Keratinocyte (primary cell): ENCODE results near the gene NCKAP5. TPM values are rescaled to one million over a fixed set of nuclear protein-coding genes. Genes with fewer than 3 reads are reported as not detected.

Experiments used
- DNase-seq: peaks from one replicate; pipeline ENCODE4 v3.0.0-alpha.2; 2011; ENCODE audit warnings: low read depth, missing footprints, low spot score
- FAIRE-seq: peaks from 2 replicates; lab custom pipeline; 2011; peaks lifted over from hg19 to GRCh38; lab: Jason Lieb, UNC
- H2AFZ ChIP-seq: 2 replicates; pipeline ENCODE4 v1.6.0; 2012; ENCODE audit warnings: low read length, control low read depth, inconsistent platforms; ENCODE audit not compliant: control insufficient read depth
- H3K27ac ChIP-seq: 2 replicates; pipeline ENCODE4 v1.5.1; 2011; ENCODE audit warnings: low read length; ENCODE audit not compliant: control insufficient read depth, insufficient read depth
- H3K27me3 ChIP-seq: 3 replicates; pipeline ENCODE4 v1.6.0; 2011; ENCODE audit warnings: low read length; ENCODE audit not compliant: control insufficient read depth, insufficient read depth; ENCODE audit errors: extremely low read depth
- H3K36me3 ChIP-seq, 2 experiments: 2 replicates in 1 of 2; 3 replicates in 1 of 2; pipeline ENCODE4 v1.5.1; 2011; ENCODE audit warnings: low read length in 2 of 2, mild to moderate bottlenecking in 1 of 2; ENCODE audit not compliant: control insufficient read depth in 2 of 2, insufficient read depth in 2 of 2; ENCODE audit errors: extremely low read depth in 1 of 2
- H3K4me1 ChIP-seq: 3 replicates; pipeline ENCODE4 v1.5.1; 2011; ENCODE audit warnings: low read length; ENCODE audit not compliant: control insufficient read depth, insufficient read depth; ENCODE audit errors: extremely low read depth
- H3K4me2 ChIP-seq: 3 replicates; pipeline ENCODE4 v1.6.0; 2011; ENCODE audit warnings: low read depth, low read length; ENCODE audit not compliant: control insufficient read depth, insufficient read depth; ENCODE audit errors: extremely low read depth
- H3K4me3 ChIP-seq, 3 experiments: fragments of 200-600 bp in 1 of 3; sonication (generic) in 1 of 3; 2 replicates in 2 of 3; 3 replicates in 1 of 3; pipeline ENCODE4 v1.5.1; 2011 to 2016; ENCODE audit warnings: low read length in 3 of 3, mild to moderate bottlenecking in 3 of 3, control low read depth in 2 of 3, inconsistent platforms in 1 of 3, low read depth in 1 of 3, mixed read lengths in 1 of 3, mixed run types in 1 of 3, moderate library complexity in 1 of 3; ENCODE audit not compliant: control insufficient read depth in 2 of 3, insufficient read depth in 2 of 3; ENCODE audit errors: extremely low read depth in 1 of 3
- H3K79me2 ChIP-seq: 2 replicates; pipeline ENCODE4 v1.6.0; 2012; ENCODE audit warnings: low read length; ENCODE audit not compliant: control insufficient read depth, insufficient read depth
- H3K9ac ChIP-seq: 3 replicates; pipeline ENCODE4 v1.6.0; 2011; ENCODE audit warnings: low read length; ENCODE audit not compliant: control insufficient read depth, insufficient read depth; ENCODE audit errors: extremely low read depth
- H3K9me1 ChIP-seq: 3 replicates; pipeline ENCODE4 v1.6.0; 2011; ENCODE audit warnings: low read length; ENCODE audit not compliant: control insufficient read depth, insufficient read depth; ENCODE audit errors: extremely low read depth
- H3K9me3 ChIP-seq: 2 replicates; pipeline ENCODE4 v1.5.1; 2012; ENCODE audit warnings: low read depth, low read length; ENCODE audit not compliant: control insufficient read depth
- H4K20me1 ChIP-seq: 3 replicates; pipeline ENCODE4 v1.6.0; 2011; ENCODE audit warnings: low read length; ENCODE audit not compliant: control insufficient read depth, insufficient read depth; ENCODE audit errors: extremely low read depth
- EZH2 ChIP-seq: IDR thresholded peaks from one replicate; pipeline ENCODE4 v1.6.1; 2012; ENCODE audit warnings: inconsistent platforms, mild to moderate bottlenecking, low read length, moderate library complexity
- dilution Hi-C: fragments of 300-500 bp; cut with MboI; formaldehyde crosslinking; loops from one replicate; pipeline ENCODE4 v1.7.0; 2020; ENCODE audit warnings: low sequenced_read_pairs; ENCODE audit not compliant: extremely low pct_ligation_motif_present
- polyA plus RNA-seq, 5 experiments: library from polyadenylated mRNA; depleted of rRNA in 3 of 5; stranded (reverse) in 3 of 5; stranded (forward) in 1 of 5; unstranded in 1 of 5; fragments of >200 nt; gene quantifications; 1 replicate in 1 of 5; 2 replicates in 3 of 5; 3 replicates in 1 of 5; pipeline versions ENCODE4 v1.2.1 to v1.2.3, GENCODE V29; 2011 to 2012; ENCODE audit warnings: missing spikeins in 2 of 5, low read depth in 1 of 5, low replicate concordance in 1 of 5
- TF ChIP-seq, protein P1 (sequence below), 3 experiments: IDR thresholded peaks in 1 of 3; conservative IDR thresholded peaks in 1 of 3; optimal IDR thresholded peaks in 1 of 3; 2 replicates in 2 of 3; 3 replicates in 1 of 3; pipeline versions ENCODE3 to v1.5.1; 2011; ENCODE audit warnings: low read length in 3 of 3, mild to moderate bottlenecking in 3 of 3, moderate library complexity in 2 of 3, control low read depth in 1 of 3, inconsistent platforms in 1 of 3; ENCODE audit not compliant: insufficient read depth in 2 of 3; ENCODE audit errors: extremely low read depth in 1 of 3

The NCKAP5 gene
- polyA plus RNA-seq, 1 donor (not counting 4 experiments of a cell fraction or from before 2014, with no cell fraction given) = 3.6 TPM

DNA sequence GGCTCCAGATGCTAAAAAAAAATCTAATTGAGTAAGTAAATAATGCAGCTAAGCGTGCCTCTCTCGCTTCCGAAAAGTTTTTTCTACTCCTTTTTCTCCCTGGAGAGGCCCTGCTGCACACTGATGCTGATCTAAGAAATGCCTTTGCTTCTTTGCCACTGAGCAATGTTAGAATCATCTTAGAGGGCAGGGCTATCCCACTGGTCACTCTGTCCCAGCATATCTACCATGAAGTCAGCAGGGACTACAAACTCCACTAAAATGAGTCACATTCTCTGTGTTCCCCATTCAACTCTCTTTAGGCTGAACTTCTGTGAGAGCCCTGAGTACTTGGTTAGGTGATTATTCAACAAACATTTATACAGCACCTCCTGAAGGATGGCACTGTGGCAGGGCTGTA, 770.7 kb downstream of the NCKAP5 start:
- dilution Hi-C loops = no loop called here
- Histone ChIP-seq H3K4me1 (no peaks in the 10 kb centered on the region), H3K9me3 (no peaks in the 10 kb centered on the region), H3K9me1 (no peaks in the 10 kb centered on the region), H2AFZ (no peak overlapping the region), H4K20me1 (no peaks in the 10 kb centered on the region), H3K27ac (no peak overlapping the region), H3K79me2 (no peaks in the 10 kb centered on the region), H3K4me2 (no peak overlapping the region), H3K4me3 (no peak overlapping the region), H3K36me3 (no peaks in the 10 kb centered on the region), H3K27me3 (no peaks in the 10 kb centered on the region), H3K9ac (no peak overlapping the region)
- no peak for TF ChIP-seq EZH2
- TF ChIP-seq, protein P1, sequence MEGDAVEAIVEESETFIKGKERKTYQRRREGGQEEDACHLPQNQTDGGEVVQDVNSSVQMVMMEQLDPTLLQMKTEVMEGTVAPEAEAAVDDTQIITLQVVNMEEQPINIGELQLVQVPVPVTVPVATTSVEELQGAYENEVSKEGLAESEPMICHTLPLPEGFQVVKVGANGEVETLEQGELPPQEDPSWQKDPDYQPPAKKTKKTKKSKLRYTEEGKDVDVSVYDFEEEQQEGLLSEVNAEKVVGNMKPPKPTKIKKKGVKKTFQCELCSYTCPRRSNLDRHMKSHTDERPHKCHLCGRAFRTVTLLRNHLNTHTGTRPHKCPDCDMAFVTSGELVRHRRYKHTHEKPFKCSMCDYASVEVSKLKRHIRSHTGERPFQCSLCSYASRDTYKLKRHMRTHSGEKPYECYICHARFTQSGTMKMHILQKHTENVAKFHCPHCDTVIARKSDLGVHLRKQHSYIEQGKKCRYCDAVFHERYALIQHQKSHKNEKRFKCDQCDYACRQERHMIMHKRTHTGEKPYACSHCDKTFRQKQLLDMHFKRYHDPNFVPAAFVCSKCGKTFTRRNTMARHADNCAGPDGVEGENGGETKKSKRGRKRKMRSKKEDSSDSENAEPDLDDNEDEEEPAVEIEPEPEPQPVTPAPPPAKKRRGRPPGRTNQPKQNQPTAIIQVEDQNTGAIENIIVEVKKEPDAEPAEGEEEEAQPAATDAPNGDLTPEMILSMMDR (optimal IDR thresholded peaks at IDR 0.05 in 1 of 3, IDR thresholded peaks at IDR 0.05 in 1 of 3, conservative IDR thresholded peaks at IDR 0.05 in 1 of 3; ENCODE audit: extremely low read depth in 1 of 3, insufficient read depth in 2 of 3, low read length in 3 of 3) = no peak
- FAIRE-seq = no peak
- DNase-seq = no peak

DNA sequence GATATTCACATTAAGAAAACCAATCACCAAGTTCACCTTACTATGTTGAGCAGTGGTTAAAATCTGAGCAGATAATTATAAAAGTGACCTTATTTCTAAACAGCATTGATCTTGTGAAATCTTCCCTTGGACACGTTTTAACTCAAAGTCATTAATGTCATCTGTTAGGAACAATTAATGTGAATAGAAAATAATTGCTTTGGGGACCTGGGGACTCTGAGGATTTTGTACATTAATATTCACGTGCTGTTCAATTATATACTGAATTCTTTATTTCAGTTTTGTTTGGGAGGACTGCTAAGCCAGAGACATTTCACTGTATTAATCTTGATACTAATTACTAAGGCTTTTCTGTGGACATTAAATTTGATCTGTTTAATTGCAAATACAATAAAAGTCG, 771.2 kb downstream of the NCKAP5 start:
- H3K27me3 ChIP-seq = no peaks in the 10 kb centered on the region
- no peak for FAIRE-seq
- no peaks in the 10 kb centered on the region for H3K4me1 ChIP-seq
- no peak overlapping the region for H2AFZ ChIP-seq
- no peak overlapping the region for H3K27ac ChIP-seq
- no peak overlapping the region for H3K4me3 ChIP-seq
- H4K20me1 ChIP-seq = no peaks in the 10 kb centered on the region
- dilution Hi-C loops = no loop called here
- H3K36me3 ChIP-seq = no peaks in the 10 kb centered on the region
- H3K79me2 ChIP-seq = no peaks in the 10 kb centered on the region
- no peak for DNase-seq
- no peak overlapping the region for H3K9ac ChIP-seq
- H3K9me3 ChIP-seq = no peaks in the 10 kb centered on the region
- H3K9me1 ChIP-seq = no peaks in the 10 kb centered on the region
- no peak for TF ChIP-seq EZH2
- TF ChIP-seq, protein P1 (optimal IDR thresholded peaks at IDR 0.05 in 1 of 3, IDR thresholded peaks at IDR 0.05 in 1 of 3, conservative IDR thresholded peaks at IDR 0.05 in 1 of 3; ENCODE audit: extremely low read depth in 1 of 3, insufficient read depth in 2 of 3, low read length in 3 of 3) = no peak
- H3K4me2 ChIP-seq = no peak overlapping the region
